GM12865 (cell line): Measurements from ENCODE around the gene FAM20A.

Experiments used
- DNase-seq: peaks from one replicate; pipeline ENCODE4 v3.0.0; 2010; ENCODE audit warnings: low read depth
- H3K4me3 ChIP-seq: 2 replicates; pipeline ENCODE4 v1.5.1; 2011; ENCODE audit warnings: mild to moderate bottlenecking, low read depth, low read length, control low read depth
- CTCF ChIP-seq: IDR thresholded peaks from 2 replicates; pipeline ENCODE4 v1.5.1; 2011; ENCODE audit warnings: low read length, control low read depth, low read depth, inconsistent platforms; ENCODE audit not compliant: insufficient read depth; ENCODE audit errors: missing control alignments

FAM20A gene

GRCh38 chr17:68511254-68511670, 89.9 kb downstream of the FAM20A start:
- DNase-seq: no peak
- TF ChIP-seq CTCF: no peak
- peak overlapping the region; percentile 94 for H3K4me3 ChIP-seq

- DNase-seq: peak; percentile 55
- H3K4me3 ChIP-seq: no peak overlapping the region
- no peak for TF ChIP-seq CTCF
Measured at GRCh38 chr17:68509141-68510057, 91.8 kb downstream of the FAM20A start.

DNA sequence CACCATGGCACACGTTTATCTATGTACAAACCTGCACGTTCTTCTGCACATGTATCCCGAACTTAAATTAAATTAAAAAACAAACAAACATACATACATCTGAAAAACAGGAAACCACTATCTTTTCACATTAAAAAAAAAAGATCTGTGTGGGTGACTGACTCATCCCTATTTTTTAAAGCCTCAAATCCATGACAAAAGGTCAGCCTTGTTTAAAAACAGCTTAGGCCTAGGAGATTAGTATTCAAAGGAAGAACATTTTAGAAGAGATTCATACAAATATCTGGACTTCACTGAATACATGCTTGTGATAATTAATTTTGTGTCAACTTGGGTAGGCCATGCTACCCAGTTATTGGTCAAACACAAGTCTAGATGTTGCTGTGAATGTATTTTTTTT, 93.6 kb downstream of the FAM20A start:
- TF ChIP-seq CTCF: no peak
- H3K4me3 ChIP-seq: no peak overlapping the region
- DNase-seq: no peak

DNA sequence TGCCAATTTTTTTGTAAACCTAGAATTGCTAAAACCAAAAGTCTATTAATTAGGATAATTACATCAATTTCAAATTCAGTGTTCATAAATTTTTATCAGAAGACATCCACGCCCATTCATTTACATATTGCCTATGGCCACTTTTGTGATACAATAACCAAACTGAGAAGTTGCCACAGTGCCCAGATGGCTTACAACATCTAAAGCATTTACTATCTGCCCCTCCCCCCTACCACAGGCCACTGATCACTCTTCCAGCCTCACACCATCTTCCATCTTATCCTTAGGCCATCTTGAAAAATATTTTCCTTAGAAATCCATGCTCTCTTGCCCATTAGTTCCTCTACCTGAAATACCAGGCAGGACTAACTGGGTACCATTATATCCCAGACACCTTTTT, 95.2 kb downstream of the FAM20A start:
- TF ChIP-seq CTCF: no peak

GRCh38 chr17:68501074-68501473, 100.1 kb downstream of the FAM20A start:
- DNase-seq: no peak
- no peak overlapping the region for H3K4me3 ChIP-seq
- no peak for TF ChIP-seq CTCF

More for the DNA sequence above, 95.2 kb downstream of the FAM20A start:
- no peak overlapping the region for H3K4me3 ChIP-seq
- DNase-seq: no peak

- H3K4me3 ChIP-seq: no peak overlapping the region
- TF ChIP-seq CTCF: no peak
- no peak for DNase-seq
Measured at GRCh38 chr17:68499587-68499986, 101.6 kb downstream of the FAM20A start.
